HepG2 (cell line): Measurements from ENCODE around the gene TOR4A. TPM values are rescaled to one million over a fixed set of nuclear protein-coding genes. Genes with fewer than 3 reads are reported as not detected.

Source experiments
- CREM ChIP-seq, 2 experiments: sonication (generic) in 1 of 2; formaldehyde crosslinking in 1 of 2; IDR thresholded peaks; 2 replicates each; pipeline versions ENCODE4 v1.4.0 to v1.6.1; 2016 to 2020; ENCODE audit warnings: antibody characterized with exemption in 1 of 2, mild to moderate bottlenecking in 1 of 2, missing genetic modification reagents in 1 of 2
- ETV5 ChIP-seq: IDR thresholded peaks from 2 replicates; pipeline ENCODE4 v1.6.1; 2018; ENCODE audit warnings: missing biosample characterization, missing genetic modification reagents, inconsistent platforms, borderline replicate concordance
- HNF4G ChIP-seq, 2 experiments: sonication (generic) in 1 of 2; formaldehyde crosslinking in 1 of 2; IDR thresholded peaks; 2 replicates each; pipeline versions ENCODE4 v1.4.0 to v1.6.1; 2011 to 2020; ENCODE audit warnings: borderline replicate concordance in 2 of 2, low read depth in 2 of 2, mild to moderate bottlenecking in 2 of 2, low read length in 1 of 2, missing genetic modification reagents in 1 of 2, moderate library complexity in 1 of 2
- IKZF4 ChIP-seq: sonication (generic); formaldehyde crosslinking; IDR thresholded peaks from 2 replicates; pipeline ENCODE4 v1.5.1; 2020; ENCODE audit warnings: borderline replicate concordance, mild to moderate bottlenecking, low read depth, missing genetic modification reagents; ENCODE audit errors: not compliant biosample characterization
- REPIN1 ChIP-seq: sonication (generic); formaldehyde crosslinking; IDR thresholded peaks from 2 replicates; pipeline ENCODE4 v1.8.0; 2022; ENCODE audit warnings: missing genetic modification reagents, low read depth, mild to moderate bottlenecking, borderline replicate concordance
- RXRB ChIP-seq: IDR thresholded peaks from 2 replicates; pipeline ENCODE4 v1.6.1; 2016; ENCODE audit warnings: borderline replicate concordance, missing genetic modification reagents, missing compliant biosample characterization
- TIGD3 ChIP-seq: sonication (generic); formaldehyde crosslinking; IDR thresholded peaks from 2 replicates; pipeline ENCODE4 v1.5.1; 2020; ENCODE audit warnings: mild to moderate bottlenecking, missing genetic modification reagents, borderline replicate concordance
- ZBTB25 ChIP-seq: IDR thresholded peaks from 2 replicates; pipeline ENCODE4 v1.6.1; 2018; ENCODE audit warnings: missing genetic modification reagents
- ZFP82 ChIP-seq: sonication (generic); formaldehyde crosslinking; IDR thresholded peaks from 2 replicates; pipeline ENCODE4 v1.5.1; 2020; ENCODE audit warnings: mild to moderate bottlenecking, missing genetic modification reagents, borderline replicate concordance
- ZFX ChIP-seq: sonication (generic); formaldehyde crosslinking; IDR thresholded peaks from 2 replicates; pipeline ENCODE4 v1.4.0; 2020; ENCODE audit warnings: mild to moderate bottlenecking, low read depth, missing genetic modification reagents, moderate library complexity
- ZGPAT ChIP-seq: IDR thresholded peaks from 2 replicates; pipeline ENCODE4 v1.6.1; 2016; ENCODE audit warnings: mild to moderate bottlenecking
- ZNF407 ChIP-seq: sonication (generic); formaldehyde crosslinking; IDR thresholded peaks from one replicate; pipeline ENCODE4 v1.5.1; 2020; ENCODE audit warnings: mild to moderate bottlenecking, missing genetic modification reagents; ENCODE audit errors: not compliant biosample characterization
- ZNF704 ChIP-seq: sonication (generic); formaldehyde crosslinking; IDR thresholded peaks from 2 replicates; pipeline ENCODE4 v1.8.1; 2023; ENCODE audit warnings: mild to moderate bottlenecking, inconsistent platforms, moderate library complexity, missing genetic modification reagents, borderline replicate concordance
- polyA plus RNA-seq, 8 experiments: library from polyadenylated mRNA; depleted of rRNA in 3 of 8; stranded (reverse) in 7 of 8; unstranded in 1 of 8; fragments of >200 nt; fragmentation: Illumina TruSeq in 4 of 8; extraction: Trizol in 4 of 8; gene quantifications; 2 replicates each; pipeline versions ENCODE4 v1.2.1 to v1.2.3, GENCODE V29; 2011 to 2016; ENCODE audit warnings: low read depth in 4 of 8, missing spikeins in 1 of 8, mixed read lengths in 1 of 8; ENCODE audit not compliant: insufficient read depth in 1 of 8
- total RNA-seq, 5 experiments: library from RNA; depleted of rRNA; stranded (reverse); fragments of >200 nt; fragmentation: Illumina TruSeq; extraction: Trizol; gene quantifications; 2 replicates each; pipeline ENCODE4 v1.2.3, GENCODE V29; 2016; ENCODE audit warnings: low read depth in 1 of 5

Gene TOR4A
- total and polyA plus RNA-seq, 2 of the 13 experiments (the other 11 are each of a cell fraction or from before 2014, with no cell fraction given) = 11.1 to 14.2 TPM

GRCh38 chr9:137240318-137240840 is 37.1 kb upstream of the TOR4A start (continued):
- TF ChIP-seq TIGD3 (CRISPR knock-in tag) (peak; percentile 90; the same call in 1 of the 2 replicates), RXRB (CRISPR knock-in tag) (peak; percentile 57), ZFX (CRISPR knock-in tag) (peak; percentile 94), CREM (IDR thresholded peaks at IDR 0.05) (no peak), CREM (CRISPR knock-in tag; IDR thresholded peaks at IDR 0.05) (no peak), ZNF704 (CRISPR knock-in tag) (peak; percentile 72; the same call in 1 of the 2 replicates), ZBTB25 (peak; percentile 96), IKZF4 (CRISPR knock-in tag) (peak; percentile 78), ZNF407 (CRISPR knock-in tag) (peak; percentile 50), ZFP82 (CRISPR knock-in tag) (0 out of 2 replicates have a peak, but pooled peaks have one; percentile 35), ETV5 (peak; percentile 25; the same call in 1 of the 2 replicates), REPIN1 (CRISPR knock-in tag) (no peak), HNF4G (IDR thresholded peaks at IDR 0.05; ENCODE audit: borderline replicate concordance, low read depth, low read length) (0 out of 2 replicates have a peak, but pooled peaks have one; percentile 10), HNF4G (CRISPR knock-in tag; IDR thresholded peaks at IDR 0.05; ENCODE audit: borderline replicate concordance, low read depth) (no peak), ZGPAT (CRISPR knock-in tag) (peak; percentile 79; the same call in 1 of the 2 replicates)
